B cell (primary cell): ENCODE data around the gene CLEC10A. TPM values are rescaled to one million over a fixed set of nuclear protein-coding genes. Genes with fewer than 3 reads are reported as not detected.

ENCODE experiments used
- ATAC-seq: fragments of 200-7000 bp; cut with Tn5 transposase; one replicate; pipeline ENCODE4 v1.10.0; 2021; ENCODE audit warnings: low read depth, mild to moderate bottlenecking, moderate number of reproducible peaks, moderate library complexity
- CTCF ChIA-PET: fragments of 350-600 bp; sonication (Branson Sonifier 250); formaldehyde crosslinking; loops from one replicate; lab custom pipeline; 2021; ENCODE audit warnings: antibody characterized with exemption, inconsistent platforms; lab: Charles Lee
- POLR2A ChIA-PET: fragments of 350-600 bp; sonication (Branson Sonifier 250); formaldehyde crosslinking; loops from one replicate; lab custom pipeline; 2021; ENCODE audit warnings: antibody characterized with exemption; lab: Charles Lee
- DNase-seq: peaks from one replicate; pipeline ENCODE4 v3.0.0; 2013
- H2AFZ ChIP-seq: 2 replicates; pipeline ENCODE4 v1.6.1; 2012; ENCODE audit warnings: mild to moderate bottlenecking, low read depth, low read length; ENCODE audit not compliant: insufficient read depth, poor library complexity, severe bottlenecking
- H3K27ac ChIP-seq, 2 donors: 1 replicate in 1 of 2; 2 replicates in 1 of 2; pipeline ENCODE4 v1.5.1; 2012 to 2013; ENCODE audit warnings: low read length in 2 of 2, mild to moderate bottlenecking in 2 of 2, moderate library complexity in 1 of 2
- H3K27me3 ChIP-seq, 4 experiments: fragments of 200-600 bp in 1 of 4; sonication (generic) in 1 of 4; replicated peaks in 1 of 4; 1 replicate in 2 of 4; 2 replicates in 2 of 4; pipeline versions ENCODE4 v1.6.1 to v1.7.0; 2013 to 2016; ENCODE audit warnings: low read length in 3 of 4, mild to moderate bottlenecking in 2 of 4, mixed read lengths in 1 of 4, moderate library complexity in 1 of 4; ENCODE audit not compliant: insufficient read depth in 4 of 4, control insufficient read depth in 3 of 4; ENCODE audit errors: control extremely low read depth in 1 of 4
- H3K36me3 ChIP-seq, 2 experiments: replicated peaks in 1 of 2; 1 replicate in 1 of 2; 2 replicates in 1 of 2; pipeline versions ENCODE4 v1.6.1 to v1.7.1; 2013; ENCODE audit warnings: low read length in 1 of 2; ENCODE audit not compliant: insufficient read depth in 2 of 2, control insufficient read depth in 1 of 2; ENCODE audit errors: control extremely low read depth in 1 of 2, extremely low read depth in 1 of 2
- H3K4me1 ChIP-seq, 2 donors: fragments of 200-600 bp in 1 of 2; sonication (generic) in 1 of 2; 1 replicate in 1 of 2; 2 replicates in 1 of 2; pipeline versions ENCODE4 v1.5.1 to v1.6.1; 2013 to 2017; ENCODE audit warnings: low read length in 2 of 2; ENCODE audit not compliant: control insufficient read depth in 2 of 2, insufficient read depth in 2 of 2
- H3K4me2 ChIP-seq: replicated peaks from 2 replicates; pipeline ENCODE3; 2012; ENCODE audit warnings: mild to moderate bottlenecking, low read depth, low read length; ENCODE audit not compliant: poor library complexity, severe bottlenecking
- H3K4me3 ChIP-seq, 5 experiments: fragments of 200-600 bp in 1 of 5; sonication (generic) in 1 of 5; 1 replicate in 3 of 5; 2 replicates in 2 of 5; pipeline versions ENCODE4 v1.5.1 to v1.7.0; 2011 to 2016; ENCODE audit warnings: low read length in 4 of 5, mild to moderate bottlenecking in 4 of 5, low read depth in 2 of 5, control low read depth in 1 of 5, moderate library complexity in 1 of 5; ENCODE audit not compliant: insufficient read depth in 1 of 5; ENCODE audit errors: control extremely low read depth in 1 of 5, extremely low read depth in 1 of 5
- H3K79me2 ChIP-seq: fragments of 200-600 bp; sonication (generic); one replicate; pipeline ENCODE4 v1.6.0; 2016; ENCODE audit warnings: low read length; ENCODE audit not compliant: control insufficient read depth, insufficient read depth
- H3K9ac ChIP-seq: fragments of 200-600 bp; sonication (generic); 2 replicates; pipeline ENCODE4 v1.6.1; 2017; ENCODE audit warnings: mild to moderate bottlenecking, low read length, moderate library complexity
- H3K9me3 ChIP-seq, 3 donors: one replicate each; pipeline versions ENCODE4 v1.6.1 to v1.7.1; 2013; ENCODE audit warnings: low read length in 2 of 3; ENCODE audit not compliant: control insufficient read depth in 2 of 3, insufficient read depth in 1 of 3; ENCODE audit errors: control extremely low read depth in 1 of 3
- H4K20me1 ChIP-seq: 2 replicates; pipeline ENCODE4 v1.6.0; 2012; ENCODE audit warnings: mild to moderate bottlenecking, low read length; ENCODE audit not compliant: insufficient read depth, control insufficient read depth, poor library complexity, severe bottlenecking
- H3K27ac Mint-ChIP-seq: one replicate; pipeline ENCODE4 v1.8.0; 2021; ENCODE audit warnings: mixed read lengths
- H3K27me3 Mint-ChIP-seq: one replicate; pipeline ENCODE4 v1.8.0; 2021; ENCODE audit warnings: mixed read lengths
- H3K4me1 Mint-ChIP-seq: one replicate; pipeline ENCODE4 v1.8.0; 2021; ENCODE audit warnings: mixed read lengths
- H3K4me3 Mint-ChIP-seq: one replicate; pipeline ENCODE4 v1.8.0; 2021; ENCODE audit warnings: mixed read lengths
- H3K9me3 Mint-ChIP-seq: one replicate; pipeline ENCODE4 v1.8.0; 2022; ENCODE audit warnings: mixed read lengths; ENCODE audit not compliant: insufficient read depth
- EZH2 ChIP-seq: IDR thresholded peaks from 2 replicates; pipeline ENCODE4 v1.6.1; 2012; ENCODE audit warnings: borderline replicate concordance, low read depth, mild to moderate bottlenecking, moderate library complexity, low read length; ENCODE audit not compliant: insufficient read depth, poor library complexity, severe bottlenecking
- WGBS: methylation state at CpG from one replicate; pipeline ENCODE4 v1.1.5; 2013; ENCODE audit warnings: missing lambda C conversion rate; ENCODE audit not compliant: insufficient coverage; 5-methylcytosine and 5-hydroxymethylcytosine counted together
- intact Hi-C: fragments of 100-400 bp; cut with micrococcal nuclease; formaldehyde crosslinking; loops from one replicate; pipeline ENCODE4 v1.10.0; 2022
- polyA plus RNA-seq: library from polyadenylated mRNA; depleted of rRNA; stranded (reverse); fragments of >200 nt; gene quantifications from 2 replicates; pipeline ENCODE4 v1.2.3, GENCODE V29; 2012
- total RNA-seq, 2 donors: library from RNA; stranded (reverse); fragments of 120-200 nt in 1 of 2; gene quantifications; 1 replicate in 1 of 2; 2 replicates in 1 of 2; pipeline versions ENCODE4 v1.2.3 to v1.2.4, GENCODE V29; 2013 to 2022
- TF ChIP-seq, protein P1 (sequence below): fragments of 200-600 bp; IDR thresholded peaks from one replicate; pipeline ENCODE4 v1.8.0; 2022; ENCODE audit warnings: antibody characterized with exemption, mild to moderate bottlenecking

Gene CLEC10A
- total and polyA plus RNA-seq, 2 donors (not counting 1 experiment from before 2014, with no cell fraction given): 0.15 TPM; not detected in 1

- H3K4me3 ChIP-seq: peak within 1 kb of the TSS; percentile 58 to 97 (median 88)
- peak within 1 kb of the TSS; percentile 98 for H3K4me2 ChIP-seq
- Mint-ChIP-seq H3K27ac (peak within 1 kb of the TSS; percentile 98), H3K9me3 (no peaks in the 10 kb centered on the region), H3K4me1 (peaks cover 42% of the 10 kb centered on the region), H3K27me3 (no peaks in the 10 kb centered on the region), H3K4me3 (peak within 1 kb of the TSS; percentile 94)
- peak within 1 kb of the TSS; percentile 86 for H2AFZ ChIP-seq
- H3K27me3 ChIP-seq: no peaks in the 10 kb centered on the region
- peak within 1 kb of the TSS; percentile 99 for H3K9ac ChIP-seq
- H3K36me3 ChIP-seq: no peaks in the 10 kb centered on the region
- ATAC-seq: peak; percentile 94
- H3K27ac ChIP-seq: peak within 1 kb of the TSS; percentile 86 to 100
- intact Hi-C loops: loop anchor here (1.0 to 5.0 kb wide), 5 partner anchors 8 to 402 kb away; partner anchors contain the start of genes BCL6B, EIF5A, FGF11 and TMEM102
- no peak for TF ChIP-seq EZH2
- TF ChIP-seq, protein P1, sequence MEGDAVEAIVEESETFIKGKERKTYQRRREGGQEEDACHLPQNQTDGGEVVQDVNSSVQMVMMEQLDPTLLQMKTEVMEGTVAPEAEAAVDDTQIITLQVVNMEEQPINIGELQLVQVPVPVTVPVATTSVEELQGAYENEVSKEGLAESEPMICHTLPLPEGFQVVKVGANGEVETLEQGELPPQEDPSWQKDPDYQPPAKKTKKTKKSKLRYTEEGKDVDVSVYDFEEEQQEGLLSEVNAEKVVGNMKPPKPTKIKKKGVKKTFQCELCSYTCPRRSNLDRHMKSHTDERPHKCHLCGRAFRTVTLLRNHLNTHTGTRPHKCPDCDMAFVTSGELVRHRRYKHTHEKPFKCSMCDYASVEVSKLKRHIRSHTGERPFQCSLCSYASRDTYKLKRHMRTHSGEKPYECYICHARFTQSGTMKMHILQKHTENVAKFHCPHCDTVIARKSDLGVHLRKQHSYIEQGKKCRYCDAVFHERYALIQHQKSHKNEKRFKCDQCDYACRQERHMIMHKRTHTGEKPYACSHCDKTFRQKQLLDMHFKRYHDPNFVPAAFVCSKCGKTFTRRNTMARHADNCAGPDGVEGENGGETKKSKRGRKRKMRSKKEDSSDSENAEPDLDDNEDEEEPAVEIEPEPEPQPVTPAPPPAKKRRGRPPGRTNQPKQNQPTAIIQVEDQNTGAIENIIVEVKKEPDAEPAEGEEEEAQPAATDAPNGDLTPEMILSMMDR: no peak
- no peaks in the 10 kb centered on the region for H3K9me3 ChIP-seq
- peak; percentile 99 for DNase-seq
- peaks cover 38% of the 10 kb centered on the region for H3K79me2 ChIP-seq
- ChIA-PET CTCF (interaction anchor here (0.6 to 1.7 kb wide), 14 partner anchors 10 to 192 kb away, joined by 3 to 21 read pairs (median 4); partner anchors contain the start of genes ACADVL, BCL6B and DLG4), POLR2A (interaction anchor here (0.6 to 1.7 kb wide), 17 partner anchors 8 to 1726 kb away, joined by 3 to 26 read pairs (median 4); partner anchors contain the start of genes NEURL4, RNASEK and SLC16A11)
- H4K20me1 ChIP-seq: no peaks in the 10 kb centered on the region
- peaks cover 18 to 38% of the 10 kb centered on the region in 2 donors for H3K4me1 ChIP-seq
- under 1% methylated on average over 47 of the region's 52 CpGs for WGBS
Measured at GRCh38 chr17:7035591-7036368, 44.3 kb downstream of the CLEC10A start, which contains the start of gene SLC16A13. Gene SLC16A13 (plus strand): TSS chr17:7036015. CDS start chr17:7036383, 368 bp downstream.
